H1 (cell line): Measurements from ENCODE around the gene SPAG4. TPM values are rescaled to one million over a fixed set of nuclear protein-coding genes. Genes with fewer than 3 reads are reported as not detected.

Source experiments
- SIN3A ChIP-seq, 2 experiments: IDR thresholded peaks in 1 of 2; conservative IDR thresholded peaks in 1 of 2; 2 replicates each; pipeline ENCODE4 v1.6.1; 2011 to 2012; ENCODE audit warnings: low read length in 2 of 2, improper control_type of control experiment in 1 of 2, low read depth in 1 of 2, mild to moderate bottlenecking in 1 of 2
- SP2 ChIP-seq: IDR thresholded peaks from 2 replicates; pipeline ENCODE4 v1.6.1; 2012; ENCODE audit warnings: mild to moderate bottlenecking, low read length, inconsistent platforms
- polyA plus RNA-seq, 7 experiments: library from polyadenylated mRNA; depleted of rRNA in 3 of 7; stranded (reverse) in 5 of 7; unstranded in 2 of 7; fragments of >200 nt in 5 of 7; fragments of 200-250 nt in 2 of 7; gene quantifications; 1 replicate in 5 of 7; 2 replicates in 1 of 7; 4 replicates in 1 of 7; pipeline versions ENCODE4 v1.2.1 to v1.2.3, GENCODE V29; 2011 to 2013; ENCODE audit warnings: missing spikeins in 2 of 7, mixed read lengths in 2 of 7
- total RNA-seq: library from RNA; stranded (reverse); fragmentation: NEBNext Ultra II Directional; extraction: Animal tissue kit (Norgen Biotek cat#: 25700); gene quantifications from 2 replicates; pipeline ENCODE4 v1.2.1, GENCODE V29; 2021

Gene SPAG4
- total and polyA plus RNA-seq, 2 of the 8 experiments (the other 6 are each of a cell fraction or from before 2014, with no cell fraction given), result 2.4 to 6.0 TPM

DNA sequence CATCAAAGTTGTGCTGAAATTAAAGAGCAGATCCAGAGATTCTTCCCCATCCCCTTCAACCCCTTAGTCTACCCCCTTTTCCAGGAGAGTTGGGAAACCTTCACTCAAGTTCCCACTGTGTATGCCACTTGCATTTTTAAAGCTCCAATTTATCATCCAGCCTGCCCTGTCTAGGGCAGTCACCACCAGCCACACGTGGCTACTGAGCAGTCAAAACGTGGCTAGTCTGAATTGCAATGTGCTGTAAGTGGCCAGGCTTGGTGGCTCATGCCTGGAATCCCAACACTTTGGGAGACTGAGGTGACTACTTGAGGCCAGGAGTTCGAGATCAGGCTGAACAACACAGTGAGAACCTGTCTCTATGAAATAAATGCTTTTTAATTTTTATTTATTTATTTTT is 38.8 kb upstream of the SPAG4 start (continued):
- TF ChIP-seq SP2 (no peak), SIN3A (conservative IDR thresholded peaks at IDR 0.05 in 1 of 2, IDR thresholded peaks at IDR 0.05 in 1 of 2; ENCODE audit: low read depth in 1 of 2, low read length in 2 of 2) (no peak)
